Raji (cell line): Measurements from ENCODE around the gene CTCF.

ENCODE experiments used
- POLR2A ChIP-seq: IDR thresholded peaks from 2 replicates; pipeline ENCODE4 v1.6.1; 2011; ENCODE audit warnings: low read depth, low read length, control low read depth; ENCODE audit not compliant: insufficient read depth

Gene CTCF

DNA sequence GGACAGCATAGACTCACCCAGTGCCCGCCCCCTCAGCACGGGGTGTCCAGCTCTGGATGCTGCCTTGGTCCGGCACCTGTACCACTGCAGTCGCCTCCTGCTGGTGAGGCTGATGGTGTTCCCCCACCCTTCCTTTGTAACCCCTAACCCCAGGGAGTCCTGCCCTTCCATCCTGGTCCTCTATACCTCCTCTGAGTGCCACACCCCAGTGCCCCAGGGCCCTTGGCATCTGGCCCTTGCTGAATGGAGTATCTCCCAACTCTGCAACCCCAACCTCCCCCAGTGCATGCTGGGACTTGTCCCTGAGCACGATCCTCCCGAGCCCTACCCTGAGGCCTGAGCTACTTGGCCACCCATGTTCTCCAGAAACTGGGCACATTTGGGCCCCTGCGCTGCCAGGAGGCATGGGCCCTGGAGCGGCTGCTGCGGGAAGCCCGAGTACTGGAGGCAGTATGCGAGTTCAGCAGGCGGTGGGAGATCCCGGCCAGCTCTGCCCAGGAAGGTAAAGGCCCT, 17.9 kb upstream of the CTCF start:
- no peak for TF ChIP-seq POLR2A

DNA sequence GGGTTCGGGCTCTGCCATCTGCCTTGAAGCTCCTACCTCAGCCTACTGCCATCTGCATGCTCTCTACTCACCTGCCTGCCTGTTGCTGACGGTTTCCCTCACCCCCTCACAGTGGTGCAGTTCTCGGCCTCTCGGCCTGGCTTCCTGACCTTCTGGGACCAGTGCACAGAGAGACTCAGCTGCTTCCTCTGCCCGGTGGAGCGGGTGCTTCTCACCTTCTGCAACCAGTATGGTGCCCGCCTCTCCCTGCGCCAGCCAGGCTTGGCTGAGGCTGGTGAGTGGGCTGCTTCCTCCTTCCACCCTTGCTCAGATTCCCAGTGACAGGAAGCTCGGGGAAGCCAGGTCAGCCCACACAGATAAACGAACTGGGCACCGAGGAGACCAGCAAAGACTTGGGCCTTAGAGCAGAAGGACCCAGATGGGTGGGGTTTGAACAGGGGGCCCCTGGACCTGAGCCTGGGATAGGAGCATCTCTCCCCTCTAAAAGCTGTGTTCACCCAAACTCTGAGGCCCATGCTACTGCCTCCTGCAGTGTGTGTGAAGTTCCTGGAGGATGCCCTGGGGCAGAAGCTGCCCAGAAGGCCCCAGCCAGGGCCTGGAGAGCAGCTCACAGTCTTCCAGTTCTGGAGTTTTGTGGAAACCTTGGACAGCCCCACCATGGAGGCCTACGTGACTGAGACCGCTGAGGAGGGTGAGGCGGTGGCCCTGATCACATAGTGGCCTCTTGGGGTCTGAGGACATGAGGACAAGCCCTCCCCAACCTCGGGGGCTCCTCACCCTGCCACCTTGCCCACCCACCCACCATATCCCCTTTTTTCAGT, 17.3 kb upstream of the CTCF start:
- TF ChIP-seq POLR2A = no peak

DNA sequence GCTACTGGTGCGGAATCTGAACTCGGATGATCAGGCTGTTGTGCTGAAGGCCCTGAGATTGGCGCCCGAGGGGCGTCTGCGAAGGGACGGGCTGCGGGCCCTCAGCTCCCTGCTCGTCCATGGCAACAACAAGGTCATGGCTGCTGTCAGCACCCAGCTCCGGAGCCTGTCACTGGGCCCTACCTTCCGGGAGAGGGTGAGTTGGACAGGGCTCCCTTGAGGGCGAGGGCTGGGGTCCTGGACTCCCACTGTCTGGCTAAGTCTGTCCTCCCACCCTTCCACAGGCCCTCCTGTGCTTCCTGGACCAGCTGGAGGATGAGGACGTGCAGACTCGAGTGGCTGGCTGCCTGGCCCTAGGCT, 16.7 kb upstream of the CTCF start:
- TF ChIP-seq POLR2A = no peak

DNA sequence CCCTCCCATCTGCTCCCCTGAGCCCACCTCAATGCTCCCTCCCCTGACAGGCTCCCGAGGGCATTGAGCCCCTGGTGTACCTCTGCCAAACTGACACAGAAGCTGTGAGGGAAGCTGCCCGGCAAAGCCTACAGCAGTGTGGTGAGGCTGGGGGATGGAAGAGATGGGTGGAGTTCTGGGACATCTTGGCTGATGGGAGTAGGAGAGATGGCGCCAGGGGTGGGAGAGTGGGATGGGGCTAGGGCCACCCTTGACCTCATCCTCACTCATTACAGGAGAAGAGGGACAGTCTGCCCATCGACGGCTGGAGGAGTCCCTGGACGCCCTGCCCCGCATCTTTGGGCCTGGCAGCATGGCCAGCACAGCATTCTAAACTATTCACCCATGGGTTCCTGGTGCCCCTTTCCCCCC, 16.2 kb upstream of the CTCF start:
- no peak for TF ChIP-seq POLR2A

DNA sequence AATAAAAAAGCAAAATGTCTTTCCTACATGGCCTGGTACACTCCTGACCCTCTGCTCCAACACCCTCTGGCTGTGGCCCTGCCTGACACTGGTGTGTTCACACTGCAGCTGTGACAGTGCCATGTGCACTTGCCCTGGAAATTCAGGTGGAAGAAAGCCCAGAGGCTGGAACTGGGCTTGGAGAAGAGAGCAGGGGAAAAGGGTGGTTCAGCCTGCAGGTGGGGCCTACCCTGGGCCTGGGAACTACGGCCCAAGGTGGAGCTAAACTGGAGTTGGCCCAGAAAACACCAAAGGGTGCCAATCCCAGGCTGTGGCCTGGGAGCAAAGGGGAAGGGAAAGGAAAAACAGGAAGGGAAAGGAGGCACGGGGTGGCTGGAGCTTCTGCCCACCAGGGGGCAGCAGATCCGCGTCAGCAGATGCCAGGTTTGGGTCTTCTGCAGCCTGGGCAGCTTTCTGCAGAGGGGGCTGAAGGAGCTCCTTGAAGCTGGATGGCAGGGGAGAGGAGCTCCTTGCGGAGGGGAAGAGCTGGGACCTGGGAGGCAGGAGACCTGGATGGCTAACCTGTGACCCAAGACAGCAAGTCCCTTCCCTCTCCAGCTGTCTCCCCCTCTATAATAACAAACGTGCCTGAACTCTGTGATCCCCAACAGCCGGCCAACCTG, 15.4 kb upstream of the CTCF start:
- TF ChIP-seq POLR2A = no peak

DNA sequence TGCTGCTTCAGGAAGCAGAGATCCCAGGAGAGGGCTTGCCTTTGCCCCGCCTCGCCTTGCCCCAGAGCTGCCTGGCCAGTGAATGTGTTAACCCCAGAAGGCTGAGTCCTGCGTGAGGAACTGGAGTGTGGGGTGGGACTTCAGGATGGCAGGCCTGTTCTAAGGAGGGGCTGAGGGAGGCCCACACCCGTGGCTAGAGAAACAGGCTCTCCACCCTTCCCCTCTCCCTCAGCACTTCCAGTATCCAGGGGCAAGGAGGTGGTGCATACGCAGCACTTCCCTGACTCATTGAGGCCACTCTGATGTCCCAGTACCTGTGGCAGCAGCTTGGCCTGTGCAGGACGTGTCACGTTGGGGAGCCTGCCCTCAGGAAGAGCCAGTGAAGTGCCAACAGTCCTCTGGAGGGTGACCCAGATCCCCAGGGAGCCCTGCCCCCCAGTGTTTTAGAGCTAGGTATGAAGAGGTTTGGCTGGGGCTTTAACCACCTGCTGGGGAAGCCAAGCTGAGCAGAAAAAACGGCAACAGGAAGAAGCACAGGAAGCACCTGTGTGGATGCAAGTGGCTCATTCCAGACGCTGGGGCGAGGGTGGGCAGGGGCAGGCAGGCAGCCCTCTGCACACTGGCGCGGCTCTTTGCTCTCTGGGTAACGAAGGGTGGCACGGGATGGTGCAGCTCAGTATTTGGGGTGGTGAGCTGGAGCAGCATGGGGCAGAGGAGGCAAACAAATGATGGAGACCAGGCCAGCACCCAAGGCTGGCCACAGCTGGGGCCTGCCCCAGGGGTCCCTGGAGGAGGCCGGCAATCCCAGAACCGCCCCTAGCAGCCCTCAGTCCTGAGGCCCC, 14.7 kb upstream of the CTCF start:
- peak; percentile 63 for TF ChIP-seq POLR2A

DNA sequence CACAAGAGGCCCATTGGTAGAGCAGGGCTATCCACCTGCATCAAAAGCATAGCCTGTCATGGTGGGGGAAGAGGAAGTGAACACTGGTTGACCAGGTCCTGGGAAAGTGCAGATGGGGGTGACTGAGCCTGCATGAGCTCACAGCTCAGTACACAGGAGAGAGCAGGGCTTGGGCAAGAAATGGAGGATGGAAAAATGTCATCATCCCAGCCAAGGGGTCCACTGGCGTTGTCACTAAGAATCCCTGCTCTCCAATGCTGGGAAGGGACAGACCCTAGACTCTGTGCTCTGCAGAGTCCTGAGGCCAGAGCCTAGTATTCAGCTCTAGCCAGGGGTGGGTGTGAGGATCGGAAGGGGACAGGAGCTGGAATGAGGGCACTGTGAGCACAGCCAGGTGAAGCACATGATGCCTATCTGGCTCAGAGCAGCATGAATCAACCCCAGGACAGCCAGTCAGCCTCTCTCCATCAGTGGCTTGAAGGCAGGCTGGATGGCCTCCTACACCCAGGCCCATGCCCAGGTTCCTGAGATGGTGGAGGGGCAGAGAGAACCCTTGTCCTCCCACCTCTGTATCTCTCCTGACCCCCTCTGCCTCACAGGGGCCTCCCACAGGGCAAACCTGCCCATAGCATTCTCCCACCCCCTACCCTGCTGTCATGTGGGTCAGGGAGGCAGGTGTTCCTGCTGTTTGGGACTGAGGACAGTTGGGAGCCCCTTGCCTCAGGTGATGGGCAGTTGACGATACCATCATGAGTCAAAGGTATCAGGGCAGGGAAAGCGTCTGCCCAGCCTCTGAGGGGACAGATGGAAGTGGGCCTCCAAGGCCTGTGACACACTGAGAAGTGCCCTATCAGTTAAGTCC, 13.8 kb upstream of the CTCF start:
- TF ChIP-seq POLR2A = peak; percentile 63

DNA sequence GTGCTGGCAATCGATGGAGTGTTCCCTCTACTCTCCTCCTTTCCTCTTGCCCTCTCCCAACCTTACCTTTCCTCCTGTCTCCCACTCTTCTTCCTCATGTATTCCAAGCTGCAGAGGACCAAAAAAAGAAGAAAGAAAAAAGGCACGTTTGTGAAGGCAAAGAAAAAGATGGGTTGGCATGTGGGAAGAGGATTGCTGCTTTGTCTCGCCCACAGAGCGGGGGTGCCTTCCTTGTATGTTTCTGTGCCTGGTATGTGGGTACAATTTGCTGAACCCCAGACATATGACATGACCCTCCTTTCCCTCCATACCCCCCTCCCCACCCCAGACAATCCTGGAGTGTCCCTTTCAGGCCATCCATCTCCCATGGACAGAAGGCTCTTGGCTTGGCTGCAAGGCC, 13.1 kb upstream of the CTCF start:
- TF ChIP-seq POLR2A = no peak

DNA sequence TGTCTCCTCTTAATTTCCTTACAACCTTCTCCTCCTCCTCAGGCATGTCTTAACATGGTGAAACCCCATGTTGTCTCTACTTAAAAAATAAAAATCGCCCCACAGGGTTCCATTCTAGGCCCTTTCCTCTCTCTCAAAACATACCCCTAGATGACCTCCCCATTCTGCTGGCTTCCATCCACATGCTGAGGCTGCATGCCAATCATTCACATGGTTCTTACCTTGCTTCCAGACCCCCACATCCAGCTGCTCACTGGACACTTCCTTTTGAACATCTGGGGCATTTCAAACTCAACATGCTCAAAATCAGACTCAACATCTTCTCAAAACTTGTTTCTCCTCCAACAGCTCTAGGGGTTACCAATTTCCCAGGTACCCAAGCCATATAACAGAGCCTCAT, 12.4 kb upstream of the CTCF start:
- no peak for TF ChIP-seq POLR2A

DNA sequence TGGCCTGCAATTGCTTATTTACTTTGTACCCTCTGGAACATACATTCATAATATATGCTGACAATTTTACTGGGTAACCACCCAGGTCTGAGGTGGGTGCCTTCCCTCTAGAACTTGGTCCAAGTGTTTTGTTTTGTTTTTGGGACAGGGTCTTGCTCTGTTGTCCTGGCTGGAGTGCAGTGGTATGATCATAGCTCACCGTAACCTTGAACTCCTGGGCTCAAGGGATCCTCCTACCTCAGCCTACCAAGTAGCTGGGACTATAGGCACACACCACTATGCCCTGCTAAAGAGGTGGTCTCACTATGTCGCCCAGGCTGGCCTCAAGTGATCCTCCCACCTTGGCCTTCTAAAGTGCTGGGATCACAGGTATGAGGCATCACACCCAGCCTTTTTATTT, 11.2 kb upstream of the CTCF start:
- no peak for TF ChIP-seq POLR2A

DNA sequence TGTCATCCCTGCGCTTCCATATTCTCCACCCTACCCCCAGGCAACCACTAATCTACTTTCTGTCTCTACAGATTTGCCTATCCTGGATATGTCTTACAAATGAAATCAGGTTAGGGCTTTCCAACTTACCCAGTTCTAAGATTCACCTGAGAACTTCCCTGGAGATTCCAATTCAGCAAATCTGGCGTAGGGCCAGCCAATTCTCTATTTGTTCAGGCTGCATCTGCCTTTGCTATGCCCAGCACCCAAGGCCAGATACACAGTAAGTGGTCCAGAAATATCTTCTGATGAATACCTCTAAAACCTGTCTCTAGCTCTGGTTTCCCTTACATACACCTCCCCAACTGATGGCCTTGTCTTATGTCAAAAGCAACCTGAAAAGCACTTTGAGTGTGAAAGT, 10.4 kb upstream of the CTCF start:
- TF ChIP-seq POLR2A = no peak

DNA sequence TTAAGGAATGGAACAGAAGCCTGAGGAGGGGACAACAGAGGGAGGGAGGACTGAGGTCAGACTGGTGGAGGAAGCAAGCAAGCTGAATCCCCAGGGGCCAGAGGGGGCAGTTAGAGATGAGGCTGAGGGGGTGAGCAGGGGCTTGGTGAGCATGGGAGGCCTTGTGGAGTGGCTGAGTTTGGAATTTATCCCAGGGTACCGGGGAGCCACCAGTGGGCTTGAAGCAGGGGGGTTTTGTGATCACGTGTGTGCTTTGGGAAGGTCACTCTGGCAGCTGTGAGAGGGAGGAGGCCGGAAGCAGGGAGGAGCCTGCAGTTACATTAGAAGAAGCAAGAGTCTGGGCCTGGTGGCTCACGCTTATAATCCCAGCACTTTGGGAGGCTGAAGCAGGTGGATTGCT, 9.8 kb upstream of the CTCF start:
- TF ChIP-seq POLR2A = peak; percentile 58

DNA sequence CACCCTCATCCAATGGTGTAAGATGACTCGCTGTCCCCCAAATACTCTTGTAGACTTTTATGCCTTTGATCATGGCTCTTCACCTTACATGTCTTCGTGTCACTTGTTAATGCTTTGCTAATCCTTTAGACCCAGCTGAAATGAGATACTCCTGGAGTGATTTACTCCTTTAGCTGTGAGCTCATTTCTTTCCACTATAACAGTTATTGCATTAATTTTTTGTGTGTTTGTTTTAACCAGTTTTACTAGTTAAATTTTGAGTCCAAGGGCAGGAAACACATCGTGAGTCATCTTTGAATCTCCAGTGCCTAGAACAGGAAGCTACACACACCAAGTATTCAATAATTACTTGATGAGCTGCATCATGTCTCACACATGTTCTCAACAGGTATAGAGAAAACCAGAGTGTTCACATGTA, 6.5 kb upstream of the CTCF start:
- TF ChIP-seq POLR2A = no peak

DNA sequence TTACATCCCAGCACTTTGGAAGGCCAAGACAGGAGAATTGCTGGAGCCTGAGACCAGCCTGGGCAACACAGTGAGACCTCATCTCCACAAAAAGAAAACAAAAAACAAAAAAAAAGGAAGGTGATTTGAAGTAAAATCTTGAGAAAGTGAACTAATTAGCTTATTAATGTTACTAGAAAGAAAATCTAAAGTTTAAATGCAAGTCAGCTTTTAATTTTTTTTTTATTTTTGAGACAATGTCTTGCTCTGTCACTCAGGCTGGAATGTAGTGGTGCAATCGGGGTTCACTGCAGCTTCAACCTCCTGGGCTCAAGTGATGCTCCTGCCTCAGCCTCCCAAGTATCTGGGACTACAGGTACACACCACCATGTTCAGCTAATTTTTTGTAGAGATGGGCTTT, 3.5 kb upstream of the CTCF start:
- TF ChIP-seq POLR2A = no peak
